Transverse colon (tissue), 4 donors: ENCODE data around the gene HDAC1. TPM values are rescaled to one million over a fixed set of nuclear protein-coding genes. Genes with fewer than 3 reads are reported as not detected.

ENCODE experiments used
- DNase-seq: peaks from one replicate; pipeline ENCODE4 v3.0.0-alpha.2; 2019
- H3K27ac ChIP-seq, 4 donors: fragments of 200-600 bp; sonication (generic); 2 replicates each; pipeline ENCODE4 v1.5.1; 2016 to 2018; ENCODE audit warnings: inconsistent platforms in 4 of 4
- H3K27me3 ChIP-seq: fragments of 200-600 bp; sonication (generic); 2 replicates; pipeline ENCODE4 v1.5.1; 2017; ENCODE audit warnings: inconsistent platforms
- H3K36me3 ChIP-seq, 4 donors: fragments of 200-600 bp; sonication (generic); 2 replicates each; pipeline ENCODE4 v1.5.1; 2017 to 2019; ENCODE audit warnings: inconsistent platforms in 4 of 4
- H3K4me1 ChIP-seq, 4 donors: fragments of 200-600 bp; sonication (generic); 2 replicates each; pipeline ENCODE4 v1.5.1; 2017 to 2020; ENCODE audit warnings: inconsistent platforms in 4 of 4
- H3K4me3 ChIP-seq, 4 donors: fragments of 200-600 bp; sonication (generic); 1 replicate in 1 of 4; 2 replicates in 3 of 4; pipeline versions ENCODE4 v1.5.1 to v1.6.1; 2017 to 2019; ENCODE audit warnings: inconsistent platforms in 4 of 4
- H3K9me3 ChIP-seq, 2 donors: fragments of 200-600 bp; sonication (generic); 2 replicates each; pipeline ENCODE4 v1.5.1; 2017 to 2019; ENCODE audit warnings: inconsistent platforms in 2 of 2
- EP300 ChIP-seq: sonication (generic); formaldehyde crosslinking; IDR thresholded peaks from one replicate; pipeline ENCODE4 v1.6.1; 2017; ENCODE audit warnings: antibody characterized with exemption, low read depth
- POLR2A ChIP-seq: fragments of 450-650 bp; IDR thresholded peaks from one replicate; pipeline ENCODE4 v1.6.1; 2016; ENCODE audit warnings: antibody characterized with exemption, mild to moderate bottlenecking, moderate library complexity
- POLR2AphosphoS5 ChIP-seq, 3 donors: sonication (generic); formaldehyde crosslinking; IDR thresholded peaks; one replicate each; pipeline ENCODE4 v1.6.1; 2016; ENCODE audit warnings: antibody characterized with exemption in 3 of 3
- WGBS, 2 donors: methylation state at CpG; one replicate each; pipeline ENCODE4 v1.1.5; 2018; ENCODE audit warnings: low coverage in 1 of 2; 5-methylcytosine and 5-hydroxymethylcytosine counted together
- in situ Hi-C, 4 donors: fragments of 200-750 bp; cut with MboI; loops; one replicate each; pipeline versions ENCODE4 v1.15.0 to v1.15.1; 2017; ENCODE audit warnings: low sequenced_read_pairs in 3 of 4, low pct_ligation_motif_present in 1 of 4, low pct_unique_long_range_greater_than_20kb in 1 of 4
- intact Hi-C: fragments of 100-400 bp; cut with DNase I; formaldehyde crosslinking; loops from one replicate; pipeline ENCODE4 v1.15.1; 2023; ENCODE audit warnings: low total_unique reads
- total RNA-seq, 4 donors: library from RNA; depleted of rRNA; stranded (reverse); fragments of >200 nt; gene quantifications; one replicate each; pipeline ENCODE4 v1.1.0, GENCODE V29; 2016
- TF ChIP-seq, protein P1 (sequence below), 5 experiments: fragments of 200-600 bp in 3 of 5; fragments of 450-650 bp in 2 of 5; sonication (generic) in 3 of 5; IDR thresholded peaks; 1 replicate in 2 of 5; 2 replicates in 3 of 5; pipeline ENCODE4 v1.5.1; 2016 to 2017; ENCODE audit warnings: antibody characterized with exemption in 5 of 5, inconsistent platforms in 3 of 5, mild to moderate bottlenecking in 2 of 5, moderate library complexity in 1 of 5

The HDAC1 gene
- total RNA-seq, 4 donors from 2014 or later: 85.2 to 218 (median 174) TPM

DNA sequence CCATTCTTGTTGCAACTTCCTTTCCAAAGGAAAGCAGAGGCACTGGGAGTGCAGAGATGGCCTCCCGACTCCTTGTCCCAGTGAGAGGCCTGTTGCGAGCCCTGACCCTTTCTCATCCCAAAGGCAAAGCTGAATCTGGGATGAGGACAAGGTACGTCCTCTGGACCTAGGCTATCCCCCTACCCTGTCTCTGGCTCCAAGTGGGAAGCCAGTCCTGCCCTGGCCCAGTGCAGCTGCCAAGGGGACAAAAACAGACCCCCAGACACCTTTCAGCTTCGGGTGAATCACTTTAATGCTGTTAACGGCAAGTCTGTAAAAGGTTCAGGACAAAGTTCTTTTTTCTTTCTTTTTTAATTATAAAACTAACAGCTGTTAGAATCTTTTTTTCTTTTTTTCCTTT, 73.0 kb downstream of the HDAC1 start:
- in situ Hi-C loops: no loop called here
- H3K27ac ChIP-seq: no peak overlapping the region
- peaks cover 0 to 45% (median 11%) of the 10 kb centered on the region in 4 donors for H3K36me3 ChIP-seq

GRCh38 chr1:32365445-32365844, 73.6 kb downstream of the HDAC1 start:
- H3K4me1 ChIP-seq: peaks cover 14 to 17% (median 15%) of the 10 kb centered on the region in 4 donors
- no peak for TF ChIP-seq EP300
- no peak for TF ChIP-seq POLR2A
- TF ChIP-seq, protein P1, sequence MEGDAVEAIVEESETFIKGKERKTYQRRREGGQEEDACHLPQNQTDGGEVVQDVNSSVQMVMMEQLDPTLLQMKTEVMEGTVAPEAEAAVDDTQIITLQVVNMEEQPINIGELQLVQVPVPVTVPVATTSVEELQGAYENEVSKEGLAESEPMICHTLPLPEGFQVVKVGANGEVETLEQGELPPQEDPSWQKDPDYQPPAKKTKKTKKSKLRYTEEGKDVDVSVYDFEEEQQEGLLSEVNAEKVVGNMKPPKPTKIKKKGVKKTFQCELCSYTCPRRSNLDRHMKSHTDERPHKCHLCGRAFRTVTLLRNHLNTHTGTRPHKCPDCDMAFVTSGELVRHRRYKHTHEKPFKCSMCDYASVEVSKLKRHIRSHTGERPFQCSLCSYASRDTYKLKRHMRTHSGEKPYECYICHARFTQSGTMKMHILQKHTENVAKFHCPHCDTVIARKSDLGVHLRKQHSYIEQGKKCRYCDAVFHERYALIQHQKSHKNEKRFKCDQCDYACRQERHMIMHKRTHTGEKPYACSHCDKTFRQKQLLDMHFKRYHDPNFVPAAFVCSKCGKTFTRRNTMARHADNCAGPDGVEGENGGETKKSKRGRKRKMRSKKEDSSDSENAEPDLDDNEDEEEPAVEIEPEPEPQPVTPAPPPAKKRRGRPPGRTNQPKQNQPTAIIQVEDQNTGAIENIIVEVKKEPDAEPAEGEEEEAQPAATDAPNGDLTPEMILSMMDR (IDR thresholded peaks at IDR 0.05): no peak
- WGBS, 2 donors: 71 to 83% methylated on average over 1 to 6 of the region's 6 CpGs
- intact Hi-C loops (no loop called here), in situ Hi-C loops (no loop called here)
- H3K9me3 ChIP-seq: no peaks in the 10 kb centered on the region
- no peak for DNase-seq
- no peak overlapping the region for H3K4me3 ChIP-seq
- no peaks in the 10 kb centered on the region for H3K27me3 ChIP-seq
- no peak overlapping the region for H3K27ac ChIP-seq
- peaks cover 0 to 49% (median 13%) of the 10 kb centered on the region in 4 donors for H3K36me3 ChIP-seq

More for the DNA sequence above, 73.0 kb downstream of the HDAC1 start:
- TF ChIP-seq, protein P1 (IDR thresholded peaks at IDR 0.05): no peak
- TF ChIP-seq POLR2A (no peak), POLR2AphosphoS5 (IDR thresholded peaks at IDR 0.05) (no peak), EP300 (no peak)
- WGBS, 2 donors: 84 to 100% methylated on average over 2 to 5 of the region's 5 CpGs
- H3K4me3 ChIP-seq: no peak overlapping the region
- DNase-seq: no peak
- no peaks in the 10 kb centered on the region for H3K27me3 ChIP-seq
- intact Hi-C loops: no loop called here
- no peaks in the 10 kb centered on the region for H3K9me3 ChIP-seq
- H3K4me1 ChIP-seq: peaks cover 14 to 17% (median 15%) of the 10 kb centered on the region in 4 donors

DNA sequence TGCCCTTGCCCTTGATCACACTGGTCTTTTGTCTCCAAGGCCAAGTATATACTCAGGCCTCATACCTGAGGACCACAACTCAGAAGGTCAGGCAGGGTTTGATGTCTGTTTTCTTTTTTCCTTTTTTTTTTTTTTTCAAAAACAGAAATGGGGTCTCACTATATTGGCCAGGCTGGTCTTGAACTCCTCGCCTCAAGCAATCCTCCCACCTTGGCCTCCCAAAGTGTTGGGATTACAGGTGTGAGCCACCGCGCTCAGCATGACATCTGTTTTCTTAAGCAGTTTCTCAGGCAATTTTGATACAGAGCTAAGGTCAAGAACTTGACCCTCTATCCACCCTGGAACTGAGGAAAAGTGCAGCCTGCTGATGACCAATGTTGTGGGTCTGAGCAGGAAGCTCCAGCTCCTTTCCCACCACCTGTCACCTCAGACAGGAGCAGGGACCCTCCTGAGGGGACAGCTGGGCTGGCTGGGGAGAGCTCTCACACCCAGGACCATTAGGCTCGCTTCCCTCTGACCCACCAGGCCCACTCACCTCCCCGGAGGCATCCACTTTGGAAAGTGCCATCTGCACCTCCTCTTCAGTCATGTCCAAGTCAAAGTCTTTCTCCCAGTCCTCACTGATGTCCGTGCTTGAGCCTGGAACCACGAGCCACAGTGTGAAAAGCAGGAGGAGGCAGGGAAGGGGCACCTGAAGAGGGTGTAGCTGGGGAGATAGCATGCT, 76.2 kb downstream of the HDAC1 start:
- DNase-seq: no peak
- in situ Hi-C loops (no loop called here), intact Hi-C loops (no loop called here)
- 80 to 97% methylated on average over 3 to 7 of the region's 7 CpGs for WGBS, 2 donors
- Histone ChIP-seq H3K4me1 (no peaks in the 10 kb centered on the region), H3K9me3 (no peaks in the 10 kb centered on the region), H3K27ac (no peak overlapping the region), H3K36me3 (peaks cover 0 to 57% (median 23%) of the 10 kb centered on the region in 4 donors), H3K4me3 (no peak overlapping the region), H3K27me3 (no peaks in the 10 kb centered on the region)
- TF ChIP-seq POLR2AphosphoS5 (IDR thresholded peaks at IDR 0.05) (no peak), POLR2A (no peak), EP300 (no peak)
- TF ChIP-seq, protein P1 (IDR thresholded peaks at IDR 0.05): no peak

GRCh38 chr1:32372149-32372756, 80.4 kb downstream of the HDAC1 start:
- H3K4me3 ChIP-seq: no peak overlapping the region
- intact Hi-C loops: no loop called here
- no peak overlapping the region for H3K27ac ChIP-seq
- H3K27me3 ChIP-seq: no peaks in the 10 kb centered on the region
- H3K36me3 ChIP-seq: peaks cover 0 to 73% (median 36%) of the 10 kb centered on the region in 4 donors
- TF ChIP-seq EP300 (no peak), POLR2A (no peak), POLR2AphosphoS5 (IDR thresholded peaks at IDR 0.05) (no peak)
- TF ChIP-seq, protein P1 (IDR thresholded peaks at IDR 0.05): no peak
- no peaks in the 10 kb centered on the region for H3K9me3 ChIP-seq
- H3K4me1 ChIP-seq: no peaks in the 10 kb centered on the region
- in situ Hi-C loops: no loop called here
- WGBS, 2 donors: 84 to 100% methylated on average over 1 to 5 of the region's 5 CpGs
- no peak for DNase-seq
